ENCODE measurements around the gene OPRM1.
A peak's percentile ranks its signal among the peaks of the same experiment; 100 is the strongest.

Gene OPRM1

GRCh38 chr6:154276810-154277628 is 238.0 kb downstream of the OPRM1 start:
- peak; percentile 11 for DNase-seq (ENCODE audit: low spot score)

GRCh38 chr6:154277629-154278017 is 238.6 kb downstream of the OPRM1 start:
- DNase-seq (ENCODE audit: low spot score): no peak

- DNase-seq (ENCODE audit: low spot score): no peak
Measured at GRCh38 chr6:154280521-154280920, 241.5 kb downstream of the OPRM1 start.

GRCh38 chr6:154284313-154284853 is 245.3 kb downstream of the OPRM1 start:
- DNase-seq (ENCODE audit: low spot score): no peak

GRCh38 chr6:154285826-154286225 is 246.8 kb downstream of the OPRM1 start:
- no peak for DNase-seq (ENCODE audit: low spot score)

- DNase-seq (ENCODE audit: low spot score): no peak
Measured at GRCh38 chr6:154289818-154290508, 250.9 kb downstream of the OPRM1 start.

GRCh38 chr6:154292066-154292465 is 253.0 kb downstream of the OPRM1 start:
- DNase-seq (ENCODE audit: low spot score): no peak

GRCh38 chr6:154292855-154293519 is 253.9 kb downstream of the OPRM1 start:
- DNase-seq (ENCODE audit: low spot score): no peak

GRCh38 chr6:154295733-154296132 is 256.7 kb downstream of the OPRM1 start:
- DNase-seq (ENCODE audit: low spot score): no peak
